Midbrain (tissue), 1 donor: ENCODE measurements around the gene CIB4.

ENCODE experiments used
- DNase-seq: peaks from one replicate; lab custom pipeline; 2025; lab: John Stamatoyannopoulos, UW

Gene CIB4

GRCh38 chr2:26640781-26641564 is at the start of gene CIB4:
TSS of gene CIB4 (minus strand) at chr2:26641366. CDS start at chr2:26641314, 52 bp downstream.
- no peak for DNase-seq

DNA sequence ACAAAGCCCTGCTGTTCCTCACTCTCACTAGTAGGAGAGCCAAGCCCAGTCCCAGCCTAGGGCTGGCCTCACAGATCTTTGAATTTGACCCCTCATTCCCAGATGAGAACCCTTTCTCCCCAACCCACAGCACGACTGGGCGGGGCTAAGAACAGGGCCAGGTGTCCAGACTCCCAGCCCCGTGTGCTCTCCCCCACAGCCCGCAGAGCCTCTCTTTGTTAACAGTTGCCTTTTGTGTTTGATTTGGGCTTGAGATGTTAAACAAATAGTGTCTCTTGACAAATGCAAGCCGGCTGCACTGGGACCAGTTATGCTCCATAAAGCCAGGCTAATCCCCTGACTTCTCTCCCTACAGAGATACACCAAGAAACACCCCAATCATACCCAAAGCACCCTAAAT is 46.6 kb upstream of the CIB4 start:
- no peak for DNase-seq

DNA sequence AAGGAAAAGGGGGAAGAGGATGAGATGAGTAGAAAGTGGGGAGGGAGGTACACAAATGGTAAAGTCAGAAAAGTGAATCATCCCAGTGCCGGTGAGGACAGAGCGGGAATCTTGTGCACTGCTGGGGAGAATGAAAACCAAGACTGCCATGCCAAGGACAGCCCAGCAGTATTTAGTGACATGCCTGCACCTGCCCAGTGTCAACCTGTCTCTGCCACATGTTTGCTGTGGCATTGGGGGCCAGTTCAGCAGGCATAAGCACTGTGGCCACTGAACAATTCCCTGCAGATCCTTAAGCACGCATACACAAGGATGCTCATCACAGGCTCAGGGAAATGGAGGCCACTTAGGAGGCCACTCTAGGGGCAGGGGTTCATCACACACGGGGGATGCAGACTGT is 46.2 kb upstream of the CIB4 start:
- no peak for DNase-seq

- no peak for DNase-seq
Observed at GRCh38 chr2:26685989-26686839, 45.0 kb upstream of the CIB4 start.

- DNase-seq, result no peak
Observed at GRCh38 chr2:26685341-26685740, 44.2 kb upstream of the CIB4 start.

- DNase-seq, result no peak
Observed at GRCh38 chr2:26683583-26683982, 42.4 kb upstream of the CIB4 start.

DNA sequence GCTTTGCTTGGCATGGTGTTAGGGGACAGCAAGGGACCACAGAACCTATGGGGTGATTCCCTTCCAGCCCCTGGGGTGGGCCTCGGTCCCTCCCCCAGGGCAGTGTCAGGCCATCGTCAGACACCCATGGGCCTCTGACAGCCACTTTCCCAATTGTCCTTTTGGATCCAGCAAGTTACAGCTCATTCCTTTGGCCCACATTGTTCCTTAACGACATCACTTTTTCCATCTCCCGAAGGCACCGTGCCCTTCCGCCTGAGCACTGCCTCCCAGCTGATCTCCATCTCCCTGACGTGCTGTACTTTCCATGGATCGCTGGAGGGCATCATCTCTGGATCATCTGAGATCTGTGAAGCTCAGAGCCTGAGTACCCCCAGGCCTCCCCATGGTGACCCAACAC is 41.0 kb upstream of the CIB4 start:
- DNase-seq, result no peak

- DNase-seq, result no peak
Observed at GRCh38 chr2:26681656-26682055, 40.5 kb upstream of the CIB4 start.

- no peak for DNase-seq
Observed at GRCh38 chr2:26679867-26680266, 38.7 kb upstream of the CIB4 start.

GRCh38 chr2:26678035-26678434 is 36.9 kb upstream of the CIB4 start:
- DNase-seq, result no peak

DNA sequence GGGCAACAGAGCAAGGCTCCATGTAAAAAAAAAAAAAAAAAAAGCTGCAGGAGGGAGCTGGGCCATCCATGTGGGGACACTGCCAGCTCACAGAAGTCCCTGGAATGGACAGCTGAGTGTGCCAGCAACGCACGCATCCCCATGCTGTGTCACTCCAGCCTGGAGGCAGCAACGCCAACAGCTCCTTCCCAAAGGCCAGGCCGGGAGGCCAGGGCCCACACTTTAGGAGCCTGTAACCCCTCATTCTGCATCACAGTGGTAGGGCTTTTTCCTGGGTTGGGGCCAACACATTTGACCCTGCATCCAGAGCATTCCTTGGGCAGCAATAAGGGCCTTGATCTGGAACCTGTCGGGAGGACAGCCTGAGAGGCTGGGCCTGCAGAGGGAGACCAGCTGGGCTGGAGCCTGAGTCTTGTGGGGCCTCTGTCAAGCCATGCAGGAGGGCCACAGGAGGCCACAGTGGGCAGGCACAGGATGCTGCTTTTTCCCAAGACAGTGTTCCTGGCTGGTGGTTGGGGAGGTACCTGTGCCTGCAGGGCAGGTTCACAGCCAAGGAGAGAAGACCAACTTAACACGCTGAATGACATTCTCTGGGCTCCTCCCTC is 34.6 kb upstream of the CIB4 start:
- DNase-seq, result no peak

DNA sequence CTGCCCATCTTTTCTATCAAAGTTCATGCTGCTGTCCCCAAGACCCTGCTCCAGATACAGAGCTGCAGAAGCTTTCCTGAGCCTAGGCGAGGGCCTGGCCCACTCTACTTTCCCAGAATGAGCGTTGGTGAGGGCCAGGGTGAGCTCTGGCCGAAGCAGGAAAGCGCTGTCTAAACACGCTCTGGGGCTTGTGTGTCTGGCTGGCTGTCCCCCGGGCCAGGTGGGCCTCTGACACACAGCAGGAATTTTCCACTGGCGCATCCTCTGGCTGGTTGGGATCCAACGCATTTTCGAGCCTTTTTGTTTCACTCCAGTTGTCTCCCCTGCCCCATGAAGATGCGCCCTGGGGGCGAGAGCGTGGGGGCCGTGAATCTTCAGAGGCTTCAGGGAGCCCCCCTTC is 33.6 kb upstream of the CIB4 start:
- no peak for DNase-seq

DNA sequence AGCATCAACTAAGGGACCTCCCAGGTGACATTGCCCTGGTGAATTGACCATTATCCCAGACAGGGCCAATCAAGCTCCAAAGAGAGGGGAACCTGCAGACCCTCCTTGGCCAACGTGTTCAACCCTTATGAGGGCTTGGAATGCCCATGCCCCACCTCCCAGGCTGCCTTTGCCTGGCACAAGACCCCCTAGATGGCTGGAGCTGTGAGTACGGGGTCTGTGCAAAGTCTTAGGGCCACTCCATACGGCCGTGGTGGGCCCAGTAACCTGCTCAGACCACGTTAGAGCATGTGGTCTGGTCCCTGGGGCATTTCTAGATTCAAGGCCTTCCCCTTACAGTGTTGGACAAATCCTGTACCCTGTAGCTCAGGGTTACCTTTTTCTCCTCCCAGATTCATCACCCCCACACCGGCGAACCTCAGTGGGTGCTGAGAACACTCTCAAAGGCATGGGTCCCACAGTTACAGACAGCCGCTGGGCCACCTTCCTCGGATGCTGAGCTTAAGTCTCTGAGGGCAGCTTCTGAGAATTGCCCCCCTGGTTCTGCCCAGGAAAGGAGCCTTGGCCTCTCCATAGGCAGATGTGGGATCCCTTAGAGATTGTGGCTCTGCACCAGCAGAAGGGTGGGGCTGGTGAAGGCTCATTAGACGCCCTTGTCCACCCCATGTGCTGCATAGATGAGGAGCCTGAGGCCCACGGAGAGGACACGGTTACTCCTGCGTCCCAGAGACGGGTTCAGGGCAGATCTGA is 33.0 kb upstream of the CIB4 start:
- no peak for DNase-seq

DNA sequence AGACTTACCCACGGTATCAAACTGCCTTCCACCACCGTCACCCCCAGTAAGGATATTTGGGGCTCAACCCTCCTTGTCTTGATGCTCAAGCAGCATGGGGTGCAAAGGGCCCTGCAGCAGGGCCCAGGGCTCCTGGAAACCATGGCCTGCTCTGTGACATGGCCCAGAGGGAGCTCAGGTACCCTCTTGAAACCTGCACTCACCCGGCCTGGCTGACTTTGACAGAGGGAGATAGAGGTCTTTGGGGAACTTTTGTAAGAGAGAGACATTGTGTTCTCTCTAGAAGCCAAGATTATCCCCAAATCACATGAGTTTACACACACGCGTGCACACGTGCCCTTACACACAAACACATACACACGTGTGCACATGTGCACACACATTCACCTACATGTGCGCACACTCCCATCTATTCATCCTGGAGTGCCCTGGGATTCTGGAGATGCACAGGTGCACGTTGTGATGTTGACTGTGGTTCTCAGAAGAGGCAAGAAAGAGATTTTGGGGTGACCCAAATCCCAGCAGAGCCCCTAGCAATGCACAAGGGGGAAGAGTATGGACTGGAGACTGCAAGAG is 31.7 kb upstream of the CIB4 start:
- DNase-seq, result no peak

- no peak for DNase-seq
Observed at GRCh38 chr2:26672112-26672817, 31.1 kb upstream of the CIB4 start.

GRCh38 chr2:26671691-26672090 is 30.5 kb upstream of the CIB4 start:
- DNase-seq, result no peak

DNA sequence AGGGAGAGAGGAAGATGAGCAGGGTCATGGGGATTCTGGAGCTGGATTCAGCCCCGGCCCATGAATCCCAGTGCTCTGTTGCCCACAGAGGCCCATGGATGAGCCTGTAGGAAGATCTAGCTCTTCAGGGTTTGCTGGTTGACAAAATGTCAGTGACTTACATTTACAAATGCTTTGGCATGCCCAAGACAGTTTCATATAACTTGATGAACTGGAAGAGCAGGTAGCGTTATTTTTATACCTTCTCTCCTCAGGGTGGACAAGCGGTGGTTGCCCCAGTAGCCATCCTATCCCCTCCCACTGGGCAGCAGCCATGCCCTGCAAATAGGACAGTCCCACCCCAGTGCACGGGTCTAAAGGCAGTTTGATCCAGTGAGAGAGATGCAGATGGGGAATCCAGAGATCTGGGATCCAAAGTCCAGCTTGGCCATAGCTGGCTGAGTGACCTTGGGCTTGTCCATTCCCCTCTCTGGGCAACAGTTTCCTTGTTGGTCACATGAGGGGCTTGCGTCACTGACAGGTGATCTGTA is 29.8 kb upstream of the CIB4 start:
- no peak for DNase-seq

DNA sequence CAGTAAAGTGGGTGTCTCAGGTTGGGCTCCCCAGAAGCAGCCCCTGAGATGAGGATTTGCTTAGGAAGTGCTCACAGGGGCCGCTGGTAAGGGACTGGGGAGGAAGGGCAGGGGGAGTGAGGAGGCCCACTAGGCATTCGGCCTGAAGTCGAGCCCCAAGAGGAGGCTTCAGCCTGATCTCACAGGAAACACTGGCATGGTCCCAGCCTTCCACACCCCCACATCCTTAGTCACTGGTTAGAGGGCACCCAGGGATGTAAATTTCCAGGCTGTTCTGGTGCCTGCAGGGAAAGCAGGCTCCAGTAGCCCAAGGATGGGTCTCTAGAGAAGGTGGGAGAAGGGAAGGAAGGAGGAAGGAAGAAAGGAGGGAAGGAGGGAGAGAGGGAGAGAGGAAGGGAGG is 29.0 kb upstream of the CIB4 start:
- no peak for DNase-seq

DNA sequence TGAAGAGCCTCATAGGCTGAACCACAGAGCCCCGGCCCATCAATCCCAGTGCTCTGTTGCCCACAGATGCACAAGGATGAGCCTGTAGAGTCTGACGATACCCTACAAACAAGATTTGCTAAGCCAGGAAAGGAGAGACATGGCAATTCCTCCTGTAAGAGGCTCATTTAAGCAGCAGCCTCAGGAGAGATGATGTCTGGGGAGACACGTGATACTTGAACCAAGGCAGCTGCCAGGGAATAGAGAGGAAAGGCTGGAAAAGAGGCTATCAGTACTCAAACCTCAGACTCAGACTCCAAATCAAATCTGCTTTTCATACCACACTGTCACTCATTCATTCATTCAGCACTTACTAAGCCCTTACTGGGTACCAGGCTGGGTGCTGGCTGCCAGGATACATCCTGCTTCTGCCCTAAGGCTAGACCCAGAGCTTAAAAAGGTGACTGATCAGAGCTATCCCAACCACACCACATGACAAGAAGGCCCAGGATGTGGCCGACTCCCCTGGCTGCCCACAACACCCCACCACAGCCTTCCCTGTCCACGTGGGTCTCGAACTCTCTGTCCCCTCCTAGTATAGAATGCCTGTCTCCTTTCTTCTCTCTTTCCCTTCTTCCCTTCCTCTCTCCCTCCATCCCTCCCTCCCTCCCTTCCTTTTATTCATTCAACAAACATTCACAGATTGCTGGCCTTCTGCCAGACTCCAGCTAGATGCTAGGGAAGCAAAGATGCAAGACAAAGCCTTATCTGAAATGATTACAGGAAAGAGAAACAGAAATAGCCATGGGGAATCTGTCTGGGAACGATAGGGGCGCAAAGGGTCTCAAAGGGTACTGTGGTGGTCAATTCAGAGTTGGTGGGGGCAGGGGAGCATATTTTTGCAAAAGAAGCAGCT is 27.9 kb upstream of the CIB4 start:
- DNase-seq, result no peak

- no peak for DNase-seq
Observed at GRCh38 chr2:26668041-26668440, 26.9 kb upstream of the CIB4 start.
